IMR-90 (cell line): ENCODE measurements around the gene PI16.

Source experiments
- CEBPB ChIP-seq: IDR thresholded peaks from 2 replicates; pipeline ENCODE4 v1.6.1; 2012; ENCODE audit warnings: low read depth, low read length, improper control_type of control experiment
- CHD1 ChIP-seq: IDR thresholded peaks from 2 replicates; pipeline ENCODE4 v1.6.1; 2012; ENCODE audit warnings: low read depth, low read length, improper control_type of control experiment
- CTCF ChIP-seq: conservative IDR thresholded peaks from 2 replicates; pipeline ENCODE4 v1.5.1; 2012; ENCODE audit warnings: mild to moderate bottlenecking, low read depth, low read length, improper control_type of control experiment
- FOS ChIP-seq: fragments of 150-350 bp; IDR thresholded peaks from 2 replicates; pipeline ENCODE4 v1.6.1; 2016; ENCODE audit warnings: low read depth, low read length
- MAFK ChIP-seq: IDR thresholded peaks from 2 replicates; pipeline ENCODE4 v1.6.1; 2012; ENCODE audit warnings: low read depth, low read length, improper control_type of control experiment
- MAZ ChIP-seq: IDR thresholded peaks from 2 replicates; pipeline ENCODE4 v1.6.1; 2012; ENCODE audit warnings: low read depth, mild to moderate bottlenecking, low read length, improper control_type of control experiment, moderate library complexity, borderline replicate concordance
- MXI1 ChIP-seq: IDR thresholded peaks from 2 replicates; pipeline ENCODE4 v1.6.1; 2012; ENCODE audit warnings: low read depth, mild to moderate bottlenecking, low read length, moderate library complexity, borderline replicate concordance
- NFE2L2 ChIP-seq: fragments of 150-350 bp; IDR thresholded peaks from 2 replicates; pipeline ENCODE4 v1.6.1; 2016; ENCODE audit warnings: low read depth, mild to moderate bottlenecking, low read length
- POLR2A ChIP-seq: IDR thresholded peaks from 2 replicates; pipeline ENCODE4 v1.6.1; 2012; ENCODE audit warnings: mild to moderate bottlenecking, low read depth, low read length
- RAD21 ChIP-seq: IDR thresholded peaks from 2 replicates; pipeline ENCODE4 v1.6.1; 2012; ENCODE audit warnings: low read length, improper control_type of control experiment
- RFX5 ChIP-seq: IDR thresholded peaks from 2 replicates; pipeline ENCODE4 v1.8.0; 2012; ENCODE audit warnings: low read depth, mild to moderate bottlenecking, low read length, moderate library complexity
- SMC3 ChIP-seq: fragments of 150-350 bp; IDR thresholded peaks from 2 replicates; pipeline ENCODE4 v1.6.1; 2016; ENCODE audit warnings: low read depth, mild to moderate bottlenecking, antibody characterized with exemption, low read length, moderate library complexity
- USF2 ChIP-seq: fragments of 150-350 bp; IDR thresholded peaks from 2 replicates; pipeline ENCODE4 v1.6.1; 2017; ENCODE audit warnings: mild to moderate bottlenecking, antibody characterized with exemption, low read length, low read depth

GRCh38 chr6:36961441-36962435 is 7.2 kb downstream of the PI16 start:
- TF ChIP-seq MAZ (no peak), CTCF (no peak), RAD21 (no peak), MXI1 (no peak), SMC3 (no peak), POLR2A (no peak), RFX5 (no peak), FOS (no peak), CEBPB (no peak), USF2 (no peak), NFE2L2 (no peak), MAFK (no peak), CHD1 (no peak)
